NCI-H2227 (cell line): ENCODE results near the gene SACM1L.

Experiments
- DNase-seq: peaks from one replicate; lab custom pipeline; 2025; ENCODE audit not compliant: unreplicated experiment; lab: John Stamatoyannopoulos, UW

Gene SACM1L, protein sequence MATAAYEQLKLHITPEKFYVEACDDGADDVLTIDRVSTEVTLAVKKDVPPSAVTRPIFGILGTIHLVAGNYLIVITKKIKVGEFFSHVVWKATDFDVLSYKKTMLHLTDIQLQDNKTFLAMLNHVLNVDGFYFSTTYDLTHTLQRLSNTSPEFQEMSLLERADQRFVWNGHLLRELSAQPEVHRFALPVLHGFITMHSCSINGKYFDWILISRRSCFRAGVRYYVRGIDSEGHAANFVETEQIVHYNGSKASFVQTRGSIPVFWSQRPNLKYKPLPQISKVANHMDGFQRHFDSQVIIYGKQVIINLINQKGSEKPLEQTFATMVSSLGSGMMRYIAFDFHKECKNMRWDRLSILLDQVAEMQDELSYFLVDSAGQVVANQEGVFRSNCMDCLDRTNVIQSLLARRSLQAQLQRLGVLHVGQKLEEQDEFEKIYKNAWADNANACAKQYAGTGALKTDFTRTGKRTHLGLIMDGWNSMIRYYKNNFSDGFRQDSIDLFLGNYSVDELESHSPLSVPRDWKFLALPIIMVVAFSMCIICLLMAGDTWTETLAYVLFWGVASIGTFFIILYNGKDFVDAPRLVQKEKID

GRCh38 chr3:45688882-45689786 is at the start of gene SACM1L:
Gene SACM1L (plus strand): TSS chr3:45689396. CDS start chr3:45689466, 70 bp downstream.
- DNase-seq, result peak; percentile 97

- no peak for DNase-seq
Measured at GRCh38 chr3:45640091-45640507, 49.1 kb upstream of the SACM1L start.

- no peak for DNase-seq
Measured at GRCh38 chr3:45640724-45641361, 48.4 kb upstream of the SACM1L start.

GRCh38 chr3:45641756-45642155 is 47.4 kb upstream of the SACM1L start:
- DNase-seq, result no peak

- DNase-seq, result no peak
Measured at GRCh38 chr3:45642731-45643152, 46.5 kb upstream of the SACM1L start.

GRCh38 chr3:45644063-45644790 is 45.0 kb upstream of the SACM1L start:
- no peak for DNase-seq

GRCh38 chr3:45644791-45645201 is 44.4 kb upstream of the SACM1L start:
- no peak for DNase-seq

DNA sequence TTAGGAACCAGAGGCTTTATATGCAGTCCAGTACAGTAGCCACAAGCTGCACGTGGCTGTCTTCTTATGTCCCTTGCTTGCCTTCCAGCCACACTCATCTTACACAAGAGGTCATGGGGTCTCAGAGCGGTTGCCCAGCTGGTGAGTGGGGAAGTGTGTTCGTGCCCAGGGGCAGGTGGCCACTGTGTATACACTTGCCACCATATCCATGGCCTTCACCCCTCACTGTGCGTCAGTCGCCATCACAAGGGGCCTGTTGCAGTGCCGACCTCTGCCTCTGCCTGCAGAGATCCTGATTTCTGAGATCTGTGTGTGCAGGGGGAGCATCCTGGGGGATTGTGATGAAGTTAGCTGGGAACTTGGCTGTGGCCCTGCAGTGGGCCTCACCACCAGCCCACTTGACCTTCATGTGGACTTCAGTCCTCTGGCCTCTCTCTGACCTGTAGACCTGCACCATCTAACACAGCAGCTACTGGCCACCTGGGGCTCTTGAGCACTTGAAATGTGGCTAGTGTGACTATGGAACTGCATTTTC is 43.1 kb upstream of the SACM1L start:
- DNase-seq, result no peak

DNA sequence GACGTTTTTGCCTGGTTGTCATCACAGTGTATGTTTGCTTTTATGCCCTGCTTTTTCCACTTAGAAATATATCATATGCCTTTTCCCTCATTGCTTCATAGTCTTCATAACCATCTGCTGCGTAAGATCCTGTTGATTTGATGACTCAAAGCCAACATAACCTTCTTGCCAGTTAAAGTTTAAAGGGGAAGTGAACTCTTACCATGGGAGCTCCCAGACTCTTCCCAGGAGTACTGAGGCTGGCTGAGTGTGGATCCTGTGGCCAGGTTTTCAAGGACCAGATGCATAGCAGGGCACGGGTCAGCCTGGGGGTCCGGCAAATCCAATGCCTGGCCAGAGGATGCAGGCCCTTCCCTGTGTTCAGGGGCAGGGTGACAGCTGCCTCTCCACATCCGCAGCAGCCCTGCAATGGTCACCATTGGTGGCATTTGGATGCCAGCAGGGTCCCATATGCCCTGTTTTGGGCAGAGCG is 42.0 kb upstream of the SACM1L start:
- no peak for DNase-seq

DNA sequence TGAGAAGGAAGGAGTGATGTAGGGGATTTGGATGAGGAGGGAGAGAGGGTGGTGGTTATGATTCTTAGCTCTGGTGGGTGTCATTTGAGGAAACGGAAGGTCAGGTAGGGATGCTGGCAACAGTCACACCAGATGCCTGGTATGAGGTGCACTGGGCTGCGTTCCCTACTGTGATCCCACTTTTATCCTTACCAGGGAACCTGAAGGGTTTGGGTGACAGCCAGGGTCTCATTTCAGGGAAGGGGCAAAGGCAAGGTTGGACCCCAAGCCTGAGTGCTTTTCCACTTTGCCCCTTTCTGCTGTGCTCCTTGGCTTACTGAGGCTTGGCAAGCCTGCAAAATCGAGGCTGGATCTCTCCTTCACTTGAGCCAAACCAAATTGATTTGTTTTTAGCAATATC is 36.0 kb upstream of the SACM1L start:
- DNase-seq, result no peak

GRCh38 chr3:45654397-45654944 is 34.7 kb upstream of the SACM1L start:
- no peak for DNase-seq

- no peak for DNase-seq
Measured at GRCh38 chr3:45655906-45656305, 33.3 kb upstream of the SACM1L start.

DNA sequence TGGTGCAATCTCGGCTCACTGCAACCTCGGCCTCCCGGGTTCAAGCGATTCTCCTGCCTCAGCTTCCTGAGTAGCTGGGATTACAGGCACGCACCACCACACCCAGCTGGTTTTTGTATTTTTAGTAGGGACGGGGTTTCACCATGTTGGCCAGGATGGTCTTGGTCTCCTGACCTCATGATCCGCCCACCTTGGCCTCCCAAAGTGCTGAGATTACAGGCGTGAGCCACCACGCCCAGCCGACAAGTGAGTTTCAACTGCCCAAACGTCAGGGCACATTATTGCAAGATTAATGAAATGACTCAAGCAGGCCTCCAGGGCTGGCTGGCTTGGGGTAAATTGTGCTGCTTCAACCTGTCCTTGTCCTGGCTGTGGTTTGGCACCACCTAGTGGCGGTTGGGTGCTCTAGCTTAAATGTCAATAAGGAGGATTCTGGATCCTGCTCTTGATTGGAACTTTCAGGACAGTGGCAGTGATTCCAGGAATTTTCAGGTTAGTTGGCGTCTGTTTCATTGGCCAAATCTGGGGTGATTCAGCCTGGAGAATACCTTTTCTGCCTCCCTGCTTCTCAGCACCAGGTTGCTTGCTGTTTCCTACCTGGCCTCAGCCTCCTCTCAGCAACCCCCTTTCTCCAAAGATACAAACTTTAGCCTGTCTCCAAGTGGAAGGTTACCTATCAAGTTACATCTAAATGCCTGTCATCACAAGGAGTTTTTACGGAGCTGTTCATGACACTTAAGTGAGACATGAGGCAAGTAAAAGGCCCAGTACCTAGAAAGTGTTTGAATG is 32.4 kb upstream of the SACM1L start:
- DNase-seq, result peak; percentile 84

DNA sequence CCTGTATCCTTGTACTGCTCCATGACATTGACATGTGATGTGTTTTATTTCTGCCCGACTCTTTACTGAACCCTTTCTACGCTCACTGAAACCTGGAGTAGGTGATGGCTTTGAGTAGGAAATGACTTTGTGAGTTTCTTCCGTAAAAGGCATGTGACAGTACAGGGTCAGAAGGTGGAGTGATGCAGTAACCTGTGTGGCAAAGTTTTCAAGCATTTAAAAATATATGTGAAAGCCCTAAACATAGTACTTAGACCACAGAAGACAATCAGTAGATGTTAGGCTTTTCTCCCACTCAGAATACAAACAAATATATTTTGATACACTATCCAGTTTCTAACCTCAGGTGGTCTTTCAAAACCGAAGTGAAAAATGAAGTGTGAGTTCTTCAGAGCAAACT is 31.3 kb upstream of the SACM1L start:
- DNase-seq, result no peak

- peak; percentile 68 for DNase-seq
Measured at GRCh38 chr3:45659661-45660566, 29.3 kb upstream of the SACM1L start.

- DNase-seq, result no peak
Measured at GRCh38 chr3:45660567-45660901, 28.7 kb upstream of the SACM1L start.

- DNase-seq, result peak; percentile 7
Measured at GRCh38 chr3:45664578-45664977, 24.6 kb upstream of the SACM1L start.

GRCh38 chr3:45665101-45665572 is 24.1 kb upstream of the SACM1L start:
- DNase-seq, result peak; percentile 78
